Stomach (tissue), 4 donors: ENCODE data around the gene SMAD7.

Experiments used
- CTCF ChIP-seq, 7 experiments: fragments of 450-650 bp in 4 of 7; fragments of 200-600 bp in 3 of 7; sonication (generic) in 3 of 7; IDR thresholded peaks; one replicate each; pipeline ENCODE4 v1.5.1; 2016 to 2019; ENCODE audit warnings: antibody characterized with exemption in 7 of 7, control low read depth in 2 of 7, mild to moderate bottlenecking in 1 of 7
- EP300 ChIP-seq: sonication (generic); formaldehyde crosslinking; IDR thresholded peaks from one replicate; pipeline ENCODE4 v1.6.1; 2017; ENCODE audit warnings: antibody characterized with exemption
- POLR2A ChIP-seq, 4 donors: fragments of 450-650 bp; IDR thresholded peaks; one replicate each; pipeline ENCODE4 v1.6.1; 2016; ENCODE audit warnings: antibody characterized with exemption in 4 of 4, control low read depth in 2 of 4, mild to moderate bottlenecking in 1 of 4, moderate library complexity in 1 of 4
- POLR2AphosphoS5 ChIP-seq, 3 donors: sonication (generic); formaldehyde crosslinking; IDR thresholded peaks; one replicate each; pipeline ENCODE4 v1.6.1; 2016; ENCODE audit warnings: antibody characterized with exemption in 3 of 3

GRCh38 chr18:48933578-48934414, 17.0 kb downstream of the SMAD7 start:
- no peak for TF ChIP-seq CTCF (IDR thresholded peaks at IDR 0.05)
- TF ChIP-seq POLR2A (IDR thresholded peaks at IDR 0.05) = no peak
- no peak for TF ChIP-seq EP300
- no peak for TF ChIP-seq POLR2AphosphoS5 (IDR thresholded peaks at IDR 0.05)
